VCaP (cell line): ENCODE results near the gene TRAPPC12.

Source experiments
- H3K27ac ChIP-seq: fragments of 450-650 bp; 2 replicates; pipeline ENCODE4 v1.5.1; 2017
- CTCF ChIP-seq: fragments of 450-650 bp; conservative IDR thresholded peaks from 2 replicates; pipeline ENCODE4 v1.5.1; 2017; ENCODE audit warnings: mild to moderate bottlenecking, moderate library complexity

Gene TRAPPC12

GRCh38 chr2:3463944-3464343 is 84.5 kb downstream of the TRAPPC12 start:
- TF ChIP-seq CTCF, result no peak
- H3K27ac ChIP-seq, result no peak overlapping the region

DNA sequence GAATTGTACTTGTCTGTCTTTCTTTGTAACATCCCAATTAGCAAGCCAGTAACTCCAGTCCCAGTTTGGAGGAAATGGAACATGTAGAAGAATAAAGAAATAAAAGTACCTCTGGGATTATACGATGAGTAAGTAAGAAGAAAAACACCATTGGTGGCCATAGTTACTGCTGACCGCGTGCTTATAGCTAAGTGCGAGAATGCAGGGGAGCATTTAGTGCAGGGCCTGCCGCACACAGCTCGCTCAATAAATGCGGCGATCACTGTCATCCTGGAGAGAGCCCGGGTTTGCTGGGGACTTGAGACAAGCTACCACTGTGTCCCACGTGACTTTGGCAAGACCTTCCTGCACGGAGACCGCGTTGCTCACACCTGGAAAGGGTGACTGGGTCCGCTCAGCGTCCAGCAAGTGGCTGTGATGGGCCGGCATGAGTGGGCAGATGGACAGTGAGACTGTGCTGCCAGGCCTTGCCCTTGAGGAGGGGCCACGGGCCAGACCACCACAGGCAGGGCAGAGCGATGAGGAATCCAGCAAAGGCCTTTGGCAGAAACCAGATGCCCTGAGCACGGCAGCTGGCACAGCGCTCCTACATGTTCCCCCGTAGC is 85.0 kb downstream of the TRAPPC12 start:
- TF ChIP-seq CTCF, result no peak
- H3K27ac ChIP-seq, result no peak overlapping the region

GRCh38 chr2:3465328-3465727 is 85.8 kb downstream of the TRAPPC12 start:
- H3K27ac ChIP-seq, result no peak overlapping the region
- TF ChIP-seq CTCF, result no peak

DNA sequence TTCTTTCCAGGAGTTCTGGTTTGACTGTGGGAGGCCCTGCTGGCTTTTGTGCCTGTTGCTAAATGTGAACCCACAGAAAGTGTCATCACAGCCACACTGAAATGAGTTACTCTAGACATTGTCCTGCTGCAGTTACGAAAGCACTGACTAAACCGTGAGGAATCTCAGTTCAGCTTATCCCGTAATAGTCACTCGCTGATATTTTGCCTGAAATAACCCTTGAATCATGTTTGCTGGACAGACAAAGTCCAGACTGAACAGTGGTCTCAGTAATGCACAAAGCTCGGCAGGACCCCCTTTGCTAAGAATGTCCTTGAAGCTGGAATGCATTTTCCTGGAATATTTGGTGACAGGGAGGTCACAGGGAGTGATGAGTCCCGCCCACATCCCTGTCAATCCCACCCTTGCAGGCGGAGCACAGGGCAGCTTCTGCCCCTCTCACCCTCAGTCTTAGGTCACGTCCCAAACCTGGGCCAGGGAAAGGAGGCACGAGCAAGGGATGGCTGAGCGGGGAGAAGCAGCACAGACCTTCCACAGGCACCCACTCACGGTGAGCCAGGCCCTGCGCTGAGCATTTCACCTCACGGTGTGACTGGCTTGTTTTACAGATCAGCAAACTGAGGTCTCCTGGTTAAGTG is 86.5 kb downstream of the TRAPPC12 start:
- TF ChIP-seq CTCF, result no peak
- H3K27ac ChIP-seq, result no peak overlapping the region

DNA sequence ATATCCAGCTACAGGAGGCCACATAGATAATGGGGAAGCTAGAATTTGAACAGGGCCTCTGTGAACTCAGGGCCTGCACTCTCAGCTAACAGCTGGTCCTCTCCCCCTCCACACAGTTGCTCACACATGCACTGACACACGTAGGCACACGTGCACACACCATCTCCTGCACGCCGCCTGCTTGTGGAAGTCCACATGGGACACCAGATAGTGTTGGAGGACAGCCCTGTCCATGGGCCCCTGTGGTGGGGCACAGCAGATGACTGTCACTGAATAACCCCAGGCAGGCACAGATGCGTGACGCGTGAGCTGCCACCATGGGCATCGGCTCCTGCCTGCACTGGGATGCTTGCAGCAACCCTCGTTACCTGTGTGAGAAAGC is 87.0 kb downstream of the TRAPPC12 start:
- no peak overlapping the region for H3K27ac ChIP-seq
- TF ChIP-seq CTCF, result no peak

DNA sequence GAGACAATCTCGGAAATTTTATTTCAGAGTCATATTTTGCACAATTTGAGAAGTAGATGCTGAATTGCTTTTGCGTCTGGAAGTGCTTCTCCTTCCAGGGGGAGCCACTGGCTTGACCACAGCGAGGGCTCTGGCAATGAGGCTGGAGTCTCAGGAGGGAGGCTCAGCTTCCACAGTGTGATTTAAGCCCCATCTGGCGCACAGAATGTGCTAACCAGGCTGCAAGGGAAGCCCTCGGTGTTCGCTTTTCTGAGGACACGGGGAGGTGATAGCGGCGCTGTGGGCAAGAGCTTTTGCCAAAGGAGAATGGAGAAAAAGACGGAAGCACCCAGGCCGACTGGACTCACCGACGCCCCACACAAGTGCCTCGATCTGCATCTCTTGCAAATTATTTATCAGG is 87.5 kb downstream of the TRAPPC12 start:
- H3K27ac ChIP-seq, result no peak overlapping the region
- no peak for TF ChIP-seq CTCF

DNA sequence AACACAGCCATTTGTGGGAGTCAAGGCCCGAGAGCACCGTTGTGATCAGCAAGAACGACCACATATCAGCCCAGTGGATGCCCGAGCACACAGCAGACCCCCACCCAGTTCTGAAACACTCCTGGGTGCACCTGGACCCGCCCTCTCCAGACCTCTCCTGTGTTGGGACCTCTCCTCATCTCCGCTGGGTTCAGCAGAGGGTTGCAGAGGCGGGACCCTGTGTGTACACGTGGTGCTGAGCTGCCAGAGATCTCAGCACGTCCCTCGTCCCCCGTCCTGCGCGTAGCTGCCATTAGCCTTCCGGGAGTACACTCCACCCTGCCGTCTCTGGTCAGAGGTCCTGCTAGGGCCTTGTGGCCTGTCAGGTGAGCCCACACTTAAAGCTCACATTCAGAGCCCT is 88.2 kb downstream of the TRAPPC12 start:
- no peak for TF ChIP-seq CTCF

More for the DNA sequence above, 88.2 kb downstream of the TRAPPC12 start:
- H3K27ac ChIP-seq, result no peak overlapping the region
